IPS DF 19.7 (cell line): ENCODE measurements around the gene EMP3.
"Not testable (repeated sequence)": the region's sequence is repeated elsewhere in the genome, so short reads cannot be mapped to it uniquely, and the experiment has no call there.

Source experiments
- DNase-seq: peaks from one replicate; pipeline ENCODE4 v3.0.0-alpha.2; 2013; ENCODE audit warnings: low read depth, low spot score

Gene EMP3

GRCh38 chr19:48317708-48317960 is 7.7 kb upstream of the EMP3 start:
- DNase-seq, result not testable (repeated sequence)

DNA sequence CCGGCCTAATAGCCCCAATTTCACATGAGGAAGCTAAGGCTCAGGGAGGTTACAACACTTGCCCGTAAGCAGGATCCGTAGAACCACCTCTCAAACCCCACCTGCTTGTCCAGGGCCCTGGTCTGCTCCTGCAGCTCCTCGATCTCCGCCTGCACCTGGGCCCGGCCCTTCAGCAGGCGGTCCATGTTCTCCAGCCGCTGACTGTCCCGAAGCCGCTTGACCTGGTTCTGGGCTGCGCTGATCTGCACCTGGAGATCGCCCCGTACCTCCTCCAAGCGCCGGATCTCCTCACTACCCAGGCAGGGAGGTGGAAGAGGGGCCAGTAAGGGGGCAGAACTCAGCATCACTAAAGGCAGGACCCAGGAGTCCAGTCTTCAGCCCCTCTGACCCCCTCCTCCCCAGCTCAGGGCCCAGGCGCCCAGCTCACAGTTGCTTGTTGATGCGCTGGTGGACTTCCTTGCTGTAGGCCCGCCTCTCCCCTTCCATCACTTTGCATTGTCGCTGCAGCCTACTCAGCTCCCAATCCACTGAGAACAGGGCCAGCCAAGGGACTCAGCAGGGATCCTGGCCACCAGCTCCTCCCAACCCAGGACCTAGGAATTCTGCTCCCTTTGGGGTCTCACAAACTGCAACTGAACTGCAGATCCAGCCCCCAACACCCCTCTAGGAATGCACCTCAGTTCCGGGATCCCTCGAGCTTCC is 6.9 kb upstream of the EMP3 start:
- no peak for DNase-seq

DNA sequence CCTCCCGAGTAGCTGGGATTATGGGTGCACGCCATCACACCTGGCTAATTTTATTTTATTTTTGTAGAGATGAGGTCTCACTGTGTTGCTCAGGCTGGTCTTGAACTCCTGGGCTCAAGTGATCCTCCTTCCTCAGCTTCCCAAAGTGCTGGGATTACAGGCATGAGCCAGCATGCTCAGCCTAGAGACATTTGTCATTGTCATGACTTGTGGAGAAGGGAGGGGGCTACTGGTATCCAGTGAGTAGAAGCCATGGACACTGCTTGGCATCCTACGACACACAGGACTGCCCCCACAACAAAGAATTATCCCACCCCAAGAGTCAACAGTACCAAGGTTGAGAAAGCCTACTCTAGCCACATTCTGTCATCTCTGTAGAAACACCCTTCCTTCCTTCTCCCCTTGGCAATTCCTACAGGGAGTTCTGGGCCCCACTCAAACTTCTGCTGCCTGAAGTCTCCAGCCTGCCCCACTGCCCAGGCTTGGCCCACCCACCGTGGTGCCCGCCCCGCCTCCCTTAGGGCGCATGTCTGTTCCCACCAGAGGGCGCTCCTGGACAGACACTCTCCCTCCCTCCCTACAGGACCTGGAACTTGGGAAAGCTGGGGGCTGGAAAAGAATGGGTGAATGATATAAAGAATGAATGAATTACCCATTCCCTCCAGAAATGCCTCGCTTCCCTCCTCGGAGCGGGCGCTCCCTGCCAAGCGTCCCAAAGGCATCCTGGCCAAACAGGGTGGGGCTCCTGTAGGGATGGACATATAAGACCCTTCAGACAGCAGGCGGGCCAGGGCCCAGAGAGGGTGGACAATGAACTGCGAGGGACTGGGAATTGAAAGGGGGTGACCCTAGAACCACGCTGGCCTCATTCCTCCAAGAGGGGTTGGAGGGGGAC is 5.5 kb upstream of the EMP3 start:
- DNase-seq, result no peak

DNA sequence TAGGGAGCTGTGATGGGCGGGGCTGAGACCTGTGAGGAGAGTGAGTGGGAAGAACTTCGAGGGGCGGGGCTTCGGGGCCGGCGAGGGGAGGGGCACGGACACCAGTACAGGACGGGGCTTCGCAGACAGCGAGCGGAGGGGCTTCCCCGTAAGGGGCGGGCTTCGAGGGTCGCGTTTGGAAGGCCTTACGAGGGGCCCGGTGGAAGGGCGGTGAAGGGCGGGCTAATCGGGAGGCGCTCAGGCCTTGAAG is 4.1 kb upstream of the EMP3 start:
- no peak for DNase-seq

GRCh38 chr19:48321622-48322591 is 3.4 kb upstream of the EMP3 start:
- no peak for DNase-seq

DNA sequence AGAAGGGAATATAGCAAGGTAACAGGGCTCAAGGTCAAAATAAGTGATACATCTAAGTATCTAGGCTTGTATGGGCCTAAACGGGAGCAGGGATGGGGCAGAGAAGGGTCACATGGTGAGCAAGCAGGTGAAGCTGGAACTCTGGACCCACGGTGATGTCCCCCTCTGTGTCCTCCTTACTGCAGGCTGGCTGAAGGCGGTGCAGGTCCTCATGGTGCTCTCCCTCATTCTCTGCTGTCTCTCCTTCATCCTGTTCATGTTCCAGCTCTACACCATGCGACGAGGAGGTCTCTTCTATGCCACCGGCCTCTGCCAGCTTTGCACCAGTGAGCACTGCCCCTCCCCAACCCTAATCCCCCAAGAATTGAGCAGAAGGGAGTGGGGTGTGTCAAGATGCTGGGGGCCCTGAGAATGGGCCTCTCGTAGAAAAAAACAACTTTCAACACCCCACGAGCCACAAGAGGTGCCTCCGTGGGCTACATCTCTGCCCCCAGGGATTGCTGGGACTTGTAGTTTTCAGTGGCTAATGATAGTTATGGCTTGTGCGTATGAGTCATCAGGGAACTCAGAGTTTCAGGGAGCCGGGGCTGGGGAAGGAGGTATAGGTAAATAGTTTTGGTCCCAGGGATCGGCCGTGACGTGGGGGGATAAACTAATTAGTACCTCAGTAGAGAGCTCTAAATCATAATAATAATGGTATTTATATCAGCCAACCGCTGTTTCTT is 4.0 kb downstream of the EMP3 start:
- no peak for DNase-seq

- DNase-seq, result no peak
Observed at GRCh38 chr19:48330012-48330681, 4.8 kb downstream of the EMP3 start.

GRCh38 chr19:48332351-48332661 is 7.0 kb downstream of the EMP3 start:
- DNase-seq, result no peak

- DNase-seq, result no peak
Observed at GRCh38 chr19:48332662-48333466, 7.5 kb downstream of the EMP3 start.

GRCh38 chr19:48333467-48334384 is 8.4 kb downstream of the EMP3 start:
- no peak for DNase-seq

DNA sequence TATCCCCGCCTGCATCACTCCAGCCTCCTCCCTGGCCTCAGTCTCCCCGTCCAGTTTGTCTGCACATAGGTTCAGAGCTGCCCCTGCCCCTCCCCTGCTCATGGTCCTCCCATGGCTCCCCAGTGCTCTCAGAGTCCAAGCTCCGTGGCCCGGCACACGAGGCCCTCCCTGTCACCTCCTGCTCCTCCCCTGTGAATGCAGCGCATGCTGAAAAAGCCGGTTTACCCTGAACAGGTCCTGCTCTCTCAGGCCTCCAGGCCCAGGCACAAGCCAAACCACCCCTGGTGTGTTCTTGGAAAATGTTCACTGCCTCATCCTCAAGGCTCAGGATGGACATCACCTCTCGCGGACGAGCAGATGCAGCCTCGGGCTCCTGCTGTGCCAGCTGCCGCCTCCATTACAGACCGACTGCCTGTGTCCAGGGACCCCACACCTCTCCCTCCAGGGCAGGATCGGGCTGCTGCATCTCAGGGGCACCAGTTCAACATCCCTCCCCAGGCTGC is 13.0 kb downstream of the EMP3 start:
- DNase-seq, result no peak

- DNase-seq, result no peak
Observed at GRCh38 chr19:48338802-48339503, 13.6 kb downstream of the EMP3 start.

GRCh38 chr19:48340995-48341394 is 15.6 kb downstream of the EMP3 start:
- no peak for DNase-seq

DNA sequence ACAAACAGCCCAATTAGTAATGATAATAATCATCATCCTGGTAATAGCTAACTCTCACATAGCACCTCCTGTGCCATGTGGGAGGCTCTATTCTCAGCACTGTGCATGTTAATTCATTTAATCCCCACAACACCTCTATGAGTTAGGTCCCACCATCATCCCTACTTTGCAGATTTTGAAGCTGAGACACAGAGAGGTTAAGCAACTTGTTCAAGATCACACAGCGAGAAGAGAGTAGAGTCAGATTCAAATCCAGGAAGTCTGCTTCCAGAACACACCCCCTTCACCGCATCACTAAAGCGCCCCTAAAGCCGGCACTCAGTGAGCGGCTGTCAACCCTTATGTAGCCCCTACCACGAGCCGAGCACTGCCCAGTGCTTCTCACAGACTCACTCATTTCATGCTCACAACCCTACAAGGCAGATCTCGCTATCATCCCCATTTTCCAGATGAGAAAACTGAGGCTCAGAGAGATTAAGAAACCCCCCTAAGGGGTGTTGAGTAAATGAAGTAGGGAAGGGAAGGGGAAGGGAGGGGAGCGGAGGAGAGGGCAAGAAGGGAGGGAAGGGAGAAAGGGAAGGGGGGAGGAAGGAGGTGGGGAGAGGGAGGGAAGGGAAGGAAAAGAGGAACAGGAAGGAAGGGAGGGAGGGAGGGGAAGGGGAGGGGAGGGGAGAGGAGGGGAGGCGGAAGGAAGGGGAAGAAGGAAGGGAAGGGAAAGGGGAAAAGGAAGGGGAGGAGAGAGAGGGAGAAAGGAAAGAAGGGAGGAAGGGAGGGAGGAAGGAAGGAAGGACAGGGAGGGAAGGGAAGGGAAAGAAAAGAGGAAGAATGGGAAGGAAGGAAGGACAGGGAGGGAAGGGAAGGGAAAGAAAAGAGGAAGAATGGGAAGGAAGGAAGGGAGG is 16.4 kb downstream of the EMP3 start:
- DNase-seq, result no peak

GRCh38 chr19:48342414-48342738 is 17.0 kb downstream of the EMP3 start:
- DNase-seq, result no peak

GRCh38 chr19:48342841-48343540 is 17.6 kb downstream of the EMP3 start:
- DNase-seq, result no peak

- no peak for DNase-seq
Observed at GRCh38 chr19:48344892-48345291, 19.5 kb downstream of the EMP3 start.
